ENCODE data around the gene HMX2.

Gene HMX2

GRCh38 chr10:123147635-123148413 lies at the start of gene HMX2:
TSS of gene HMX2 (plus strand) at chr10:123148136. CDS start at chr10:123148379, 243 bp downstream.
- TF ChIP-seq EZH2 (IDR thresholded peaks at IDR 0.05; ENCODE audit: borderline replicate concordance, low read length) = no peak
- no peaks in the 10 kb centered on the region for H3K79me2 ChIP-seq (ENCODE audit: insufficient read depth, low read length)
- peaks cover 8% of the 10 kb centered on the region for H3K27me3 ChIP-seq (ENCODE audit: insufficient read depth, low read length)
- H3K9me2 ChIP-seq (ENCODE audit: low read depth, low read length) = no peaks in the 10 kb centered on the region
- no peak within 1 kb of the TSS for H2AFZ ChIP-seq (ENCODE audit: low read length)
- peaks cover 22% of the 10 kb centered on the region for H3K4me1 ChIP-seq (ENCODE audit: insufficient read depth, low read length, severe bottlenecking)
- peak within 1 kb of the TSS; percentile 54 for H3K9ac ChIP-seq (ENCODE audit: low read length)
- H3F3A ChIP-seq (ENCODE audit: insufficient read depth, low read length) = no peaks in the 10 kb centered on the region
- peak within 1 kb of the TSS; percentile 57 for H3K4me3 ChIP-seq (ENCODE audit: low read depth, low read length, poor library complexity, severe bottlenecking)
- H4K20me1 ChIP-seq (ENCODE audit: insufficient read depth, low read length) = no peaks in the 10 kb centered on the region
- no peaks in the 10 kb centered on the region for H3K9me3 ChIP-seq (ENCODE audit: low read length)
- no peak within 1 kb of the TSS for H3K27ac ChIP-seq (ENCODE audit: low read depth, low read length, poor library complexity, severe bottlenecking)
- H3K4me2 ChIP-seq (ENCODE audit: low read length) = peak within 1 kb of the TSS; percentile 66
- H3K36me3 ChIP-seq (ENCODE audit: insufficient read depth, low read length) = no peaks in the 10 kb centered on the region; the same call in 1 of the 2 replicates

GRCh38 chr10:123100030-123100762 lies 47.7 kb upstream of the HMX2 start:
- no peak overlapping the region for H3K9ac ChIP-seq (ENCODE audit: low read length)
- H3K27ac ChIP-seq (ENCODE audit: low read depth, low read length, poor library complexity, severe bottlenecking) = no peak overlapping the region
- H3K4me1 ChIP-seq (ENCODE audit: insufficient read depth, low read length, severe bottlenecking) = no peaks in the 10 kb centered on the region
- no peak overlapping the region for H3K4me3 ChIP-seq (ENCODE audit: low read depth, low read length, poor library complexity, severe bottlenecking)
- no peaks in the 10 kb centered on the region for H3K9me3 ChIP-seq (ENCODE audit: low read length)
- no peaks in the 10 kb centered on the region for H3K79me2 ChIP-seq (ENCODE audit: insufficient read depth, low read length)
- no peaks in the 10 kb centered on the region for H3F3A ChIP-seq (ENCODE audit: insufficient read depth, low read length)
- H3K36me3 ChIP-seq (ENCODE audit: insufficient read depth, low read length) = no peaks in the 10 kb centered on the region
- H3K4me2 ChIP-seq (ENCODE audit: low read length) = no peak overlapping the region
- H2AFZ ChIP-seq (ENCODE audit: low read length) = no peak overlapping the region
- no peaks in the 10 kb centered on the region for H3K27me3 ChIP-seq (ENCODE audit: insufficient read depth, low read length)
- H3K9me2 ChIP-seq (ENCODE audit: low read depth, low read length) = no peaks in the 10 kb centered on the region
- H4K20me1 ChIP-seq (ENCODE audit: insufficient read depth, low read length) = no peaks in the 10 kb centered on the region
- no peak for TF ChIP-seq EZH2 (IDR thresholded peaks at IDR 0.05; ENCODE audit: borderline replicate concordance, low read length)
- no peak for TF ChIP-seq CTCF (IDR thresholded peaks at IDR 0.05; ENCODE audit: low read length)

GRCh38 chr10:123101872-123102271 lies 46.1 kb upstream of the HMX2 start:
- H3F3A ChIP-seq (ENCODE audit: insufficient read depth, low read length) = no peaks in the 10 kb centered on the region
- H3K4me1 ChIP-seq (ENCODE audit: insufficient read depth, low read length, severe bottlenecking) = no peaks in the 10 kb centered on the region
- H3K27me3 ChIP-seq (ENCODE audit: insufficient read depth, low read length) = no peaks in the 10 kb centered on the region
- no peaks in the 10 kb centered on the region for H4K20me1 ChIP-seq (ENCODE audit: insufficient read depth, low read length)
- no peak overlapping the region for H3K4me2 ChIP-seq (ENCODE audit: low read length)
- H3K36me3 ChIP-seq (ENCODE audit: insufficient read depth, low read length) = no peaks in the 10 kb centered on the region
- H3K27ac ChIP-seq (ENCODE audit: low read depth, low read length, poor library complexity, severe bottlenecking) = no peak overlapping the region
- H3K79me2 ChIP-seq (ENCODE audit: insufficient read depth, low read length) = no peaks in the 10 kb centered on the region
- H3K9me2 ChIP-seq (ENCODE audit: low read depth, low read length) = no peaks in the 10 kb centered on the region
- no peak overlapping the region for H3K4me3 ChIP-seq (ENCODE audit: low read depth, low read length, poor library complexity, severe bottlenecking)
- no peaks in the 10 kb centered on the region for H3K9me3 ChIP-seq (ENCODE audit: low read length)
- TF ChIP-seq CTCF (IDR thresholded peaks at IDR 0.05; ENCODE audit: low read length) = no peak
- no peak for TF ChIP-seq EZH2 (IDR thresholded peaks at IDR 0.05; ENCODE audit: borderline replicate concordance, low read length)
- H2AFZ ChIP-seq (ENCODE audit: low read length) = no peak overlapping the region
- H3K9ac ChIP-seq (ENCODE audit: low read length) = no peak overlapping the region
